ENCODE results near the gene CENPK.
"Not testable (repeated sequence)": the region's sequence is repeated elsewhere in the genome, so short reads cannot be mapped to it uniquely, and the experiment has no call there.

Gene CENPK, protein sequence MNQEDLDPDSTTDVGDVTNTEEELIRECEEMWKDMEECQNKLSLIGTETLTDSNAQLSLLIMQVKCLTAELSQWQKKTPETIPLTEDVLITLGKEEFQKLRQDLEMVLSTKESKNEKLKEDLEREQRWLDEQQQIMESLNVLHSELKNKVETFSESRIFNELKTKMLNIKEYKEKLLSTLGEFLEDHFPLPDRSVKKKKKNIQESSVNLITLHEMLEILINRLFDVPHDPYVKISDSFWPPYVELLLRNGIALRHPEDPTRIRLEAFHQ
- long read RNA-seq, donor 1, transcript CENPK-202 (11 exons, 1,734 nt) = major isoform, 7 of 11 reads
- long read RNA-seq, donor 1, partial matches to known transcripts = 0 of 11 reads
- long read RNA-seq, donor 1, other reads (novel, unspliced or antisense) = 0 of 11 reads
- long read RNA-seq, donor 2, partial matches to known transcripts = 0 of 3 reads
- long read RNA-seq, donor 2, other reads (novel, unspliced or antisense) = 0 of 3 reads
- long read RNA-seq, donor 3, partial matches to known transcripts = 0 of 4 reads
- long read RNA-seq, donor 3, other reads (novel, unspliced or antisense) = 0 of 4 reads
- long read RNA-seq, donor 4, partial matches to known transcripts = 75 of 89 reads
- long read RNA-seq, donor 4, other reads (novel, unspliced or antisense) = 7 of 89 reads
- long read RNA-seq, donor 5, partial matches to known transcripts = 0 of 11 reads
- long read RNA-seq, donor 5, other reads (novel, unspliced or antisense) = 0 of 11 reads
- long read RNA-seq, donor 6, partial matches to known transcripts = 32 of 46 reads
- long read RNA-seq, donor 6, other reads (novel, unspliced or antisense) = 9 of 46 reads
- long read RNA-seq, donor 7, partial matches to known transcripts = 103 of 111 reads
- long read RNA-seq, donor 7, other reads (novel, unspliced or antisense) = 0 of 111 reads
- long read RNA-seq, donor 8, transcript CENPK-202 (11 exons, 1,734 nt) = major isoform, 7 of 12 reads
- long read RNA-seq, donor 8, partial matches to known transcripts = 0 of 12 reads
- long read RNA-seq, donor 8, other reads (novel, unspliced or antisense) = 0 of 12 reads

DNA sequence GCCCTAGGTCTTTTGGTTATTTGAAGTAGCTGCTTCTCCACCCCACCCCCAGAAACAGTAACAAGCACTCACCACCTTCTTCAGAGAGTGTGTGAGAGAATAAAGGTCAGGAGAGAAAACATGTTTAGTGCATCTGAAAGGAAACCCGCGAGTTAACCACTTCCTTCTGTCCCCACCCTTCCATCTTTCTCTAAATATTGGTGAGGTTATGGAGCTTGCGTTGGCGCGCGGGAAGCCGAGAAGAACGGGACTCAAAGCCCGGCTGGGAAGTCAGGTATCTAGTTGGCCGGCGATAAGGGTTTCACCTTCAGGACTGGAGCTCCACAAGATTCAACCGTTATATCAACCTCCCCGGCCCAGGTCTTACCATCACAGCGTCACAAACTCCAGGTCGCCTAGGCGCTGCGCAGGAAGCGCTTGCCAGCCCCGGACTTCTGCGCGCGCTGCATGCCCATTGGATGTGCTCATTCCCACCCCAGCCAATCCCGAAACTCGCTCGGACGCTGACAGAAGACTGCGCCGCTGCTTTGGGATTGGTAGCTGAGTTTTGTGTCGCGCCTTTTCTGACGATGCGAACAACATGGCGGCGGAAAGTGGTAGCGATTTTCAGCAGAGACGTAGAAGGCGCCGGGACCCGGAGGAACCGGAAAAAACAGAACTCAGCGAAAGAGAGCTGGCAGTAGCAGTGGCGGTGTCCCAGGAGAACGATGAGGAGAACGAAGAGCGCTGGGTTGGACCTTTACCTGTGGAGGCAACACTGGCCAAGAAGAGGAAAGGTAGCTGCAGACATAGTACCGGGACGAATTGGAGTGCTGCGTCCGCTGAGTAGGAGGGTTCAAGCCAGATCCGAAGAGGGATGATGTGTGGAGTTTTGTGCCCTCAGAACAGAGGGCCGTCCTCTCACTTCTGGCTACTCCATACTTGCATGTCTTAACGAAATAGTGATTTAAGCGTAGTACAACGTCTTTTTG is at the start of gene CENPK, which contains the start of gene PPWD1:
Gene CENPK (minus strand): TSS at position 438 of the 971 bp plus-strand sequence. CDS start 8,261 bp downstream, outside the sequence.
Gene PPWD1 (plus strand): TSS at position 566 of the 971 bp plus-strand sequence. CDS start 15 bp downstream, at position 581.
- DNase-seq = peak; percentile 88

DNA sequence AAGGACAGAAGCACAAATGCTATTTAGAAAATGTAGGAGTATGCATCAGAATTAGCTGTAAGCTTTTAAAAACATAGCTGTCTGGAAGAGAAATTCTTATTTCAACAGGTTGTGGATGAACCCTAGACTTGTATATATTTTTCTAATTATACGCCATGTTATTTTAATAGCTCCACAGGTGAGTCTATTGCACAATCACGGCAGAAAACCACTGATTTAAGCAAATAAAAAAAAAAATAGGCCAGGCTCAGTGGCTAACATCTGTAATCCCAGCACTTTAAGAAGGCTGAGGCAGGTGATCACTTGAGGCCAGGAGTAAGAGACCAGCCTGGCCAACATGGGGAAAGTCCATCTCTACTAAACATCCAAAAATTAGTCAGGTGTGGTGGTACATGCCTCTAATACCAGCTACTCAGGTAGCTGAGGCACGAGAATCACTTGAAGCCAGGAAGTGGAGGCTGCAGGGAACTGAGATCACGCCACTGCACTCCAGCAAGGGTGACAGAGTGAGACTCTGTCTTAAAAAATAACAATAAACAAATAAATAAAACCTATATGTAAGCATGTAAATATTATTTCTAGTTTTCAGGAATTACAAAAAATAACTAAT is 49.4 kb upstream of the CENPK start:
- no peak for DNase-seq

DNA sequence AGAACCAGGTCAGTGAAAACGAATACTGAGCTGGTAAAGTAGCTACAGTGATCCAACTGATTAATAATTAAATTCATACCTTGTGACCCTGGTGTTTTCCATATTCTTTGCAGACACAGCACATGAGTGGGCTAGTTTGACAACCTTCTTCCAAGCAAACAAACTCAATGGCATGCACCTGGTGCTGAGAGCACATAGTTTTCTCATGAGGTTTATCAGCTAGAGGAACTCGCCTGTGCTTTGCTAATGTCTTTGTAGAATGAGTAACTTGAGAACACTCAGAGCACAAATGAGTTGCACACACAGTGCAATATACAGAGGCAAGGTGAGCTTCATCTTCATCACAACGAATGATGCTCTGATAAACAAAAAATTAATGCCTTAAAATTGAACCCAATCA is 48.6 kb upstream of the CENPK start:
- no peak for DNase-seq

DNA sequence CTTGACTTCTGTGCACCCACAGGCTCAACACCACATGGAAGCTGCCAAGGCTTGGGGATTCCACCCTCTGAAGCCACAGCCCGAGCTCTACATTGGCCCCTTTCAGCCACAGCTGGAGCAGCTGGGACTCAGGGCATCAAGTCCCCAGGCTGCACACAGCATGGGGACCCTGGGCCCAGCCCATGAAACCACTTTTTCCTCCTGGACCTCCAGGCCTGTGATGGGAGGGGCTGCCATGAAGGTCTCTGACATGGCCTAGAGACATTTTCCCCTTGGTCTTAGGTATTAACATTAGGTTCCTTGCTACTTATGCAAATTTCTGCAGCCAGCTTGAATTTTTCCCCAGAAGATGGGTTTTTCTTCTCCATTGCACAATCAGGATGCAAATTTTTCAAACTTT is 38.8 kb upstream of the CENPK start:
- DNase-seq = not testable (repeated sequence)

DNA sequence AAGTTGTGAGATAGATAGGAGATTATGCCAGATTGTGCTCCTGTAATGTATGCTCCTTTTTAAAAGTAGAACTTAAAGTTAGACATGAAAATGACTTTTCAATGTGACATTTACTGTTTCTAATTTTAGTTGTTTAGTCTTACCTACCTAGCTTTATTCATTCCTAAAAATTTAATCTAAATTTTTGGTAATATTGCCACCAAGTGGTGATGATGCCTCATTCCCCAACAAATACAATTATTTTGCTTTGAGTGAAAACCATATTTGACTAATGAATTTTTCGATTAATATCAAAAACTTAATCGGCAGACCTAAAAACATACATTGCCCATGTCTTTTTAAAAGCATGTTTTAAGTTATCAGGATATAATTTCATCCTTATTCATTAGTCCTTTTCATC is 25.7 kb upstream of the CENPK start:
- DNase-seq = no peak

DNA sequence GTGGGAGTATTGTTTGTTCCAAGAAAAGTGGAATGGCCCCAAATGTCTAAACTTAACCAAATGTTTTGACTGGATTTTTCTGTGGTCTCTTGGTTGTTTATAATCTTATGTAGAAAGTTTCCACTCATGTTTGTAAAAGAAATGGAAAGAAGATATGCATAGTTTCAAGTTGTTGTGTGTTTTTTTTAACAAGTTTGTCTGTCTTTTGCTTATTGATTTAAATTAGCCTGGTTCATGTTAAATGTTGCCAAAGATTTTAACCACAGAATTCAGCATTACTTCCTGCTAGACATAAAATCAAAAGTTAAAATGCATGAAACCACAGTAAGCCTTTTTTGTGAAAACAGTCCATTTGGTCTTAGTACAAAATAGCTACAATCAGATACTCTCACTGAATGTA is 14.2 kb upstream of the CENPK start:
- no peak for DNase-seq

DNA sequence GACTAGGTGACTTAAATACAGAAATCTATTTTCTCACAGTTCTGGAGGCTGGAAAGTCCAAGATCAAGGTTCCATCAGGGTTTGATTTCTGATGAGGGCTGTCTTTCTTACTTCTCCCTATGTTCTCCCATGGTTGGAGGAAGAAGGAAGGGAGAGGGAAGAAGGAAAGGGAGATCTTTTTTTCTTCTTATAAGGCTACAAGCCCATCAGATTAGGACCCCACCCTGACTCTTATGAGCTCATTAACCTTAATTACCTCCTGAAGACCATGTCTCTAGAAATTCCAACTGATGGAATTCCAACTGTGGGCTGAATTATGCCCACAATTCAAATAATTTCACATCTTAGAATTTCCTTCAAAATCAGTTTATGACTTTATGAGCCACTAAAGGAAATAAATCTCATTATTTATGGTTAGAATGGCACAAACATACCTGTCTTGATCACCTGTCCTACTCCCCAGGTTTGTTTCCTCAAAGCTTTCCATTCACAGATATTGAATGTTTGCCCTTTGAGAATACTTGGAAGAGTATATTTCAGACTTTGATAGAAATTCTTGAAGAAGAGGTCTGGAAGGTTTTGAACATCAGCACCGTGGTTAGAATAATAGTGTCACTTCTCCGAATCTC is 7.7 kb upstream of the CENPK start:
- DNase-seq = no peak

DNA sequence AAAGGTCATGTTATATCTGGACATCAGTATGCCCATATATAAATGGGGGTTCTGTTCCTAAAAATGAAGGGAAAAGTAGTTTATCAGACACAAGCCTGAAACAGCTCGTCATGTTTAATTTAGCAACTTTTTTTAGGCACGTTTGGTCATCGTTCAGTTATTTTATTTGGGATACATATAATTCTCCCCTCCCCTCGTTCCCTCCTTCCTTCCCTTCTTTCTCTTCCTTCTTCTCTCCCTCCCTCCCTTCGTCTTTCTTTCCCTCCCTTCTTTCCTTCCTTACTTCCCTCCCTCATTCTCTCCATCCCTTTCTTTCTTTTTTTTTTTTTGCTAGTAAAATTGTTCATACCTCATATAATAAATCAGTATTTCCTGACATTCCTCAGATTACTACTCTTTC is 3.5 kb upstream of the CENPK start:
- DNase-seq = no peak

DNA sequence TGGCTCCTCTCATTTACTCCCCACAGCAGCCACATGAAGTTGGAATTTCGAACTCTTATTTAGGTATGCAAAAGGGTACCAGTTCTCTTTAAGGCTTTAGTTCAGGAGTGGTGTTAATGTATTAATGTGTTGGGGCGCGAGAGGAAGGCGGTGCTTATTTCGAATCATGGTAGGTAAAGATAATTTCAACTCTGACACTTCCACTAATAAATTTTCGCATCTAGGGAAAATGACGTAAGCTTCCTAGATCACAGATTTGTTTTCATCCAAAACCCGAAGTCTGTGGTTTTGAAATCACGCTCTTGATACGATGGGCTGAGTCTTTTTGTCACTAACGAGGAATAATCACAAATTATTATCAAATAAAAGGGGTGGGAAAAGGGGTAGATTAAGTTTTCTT is 809 bp upstream of the CENPK start:
- peak; percentile 2 for DNase-seq

DNA sequence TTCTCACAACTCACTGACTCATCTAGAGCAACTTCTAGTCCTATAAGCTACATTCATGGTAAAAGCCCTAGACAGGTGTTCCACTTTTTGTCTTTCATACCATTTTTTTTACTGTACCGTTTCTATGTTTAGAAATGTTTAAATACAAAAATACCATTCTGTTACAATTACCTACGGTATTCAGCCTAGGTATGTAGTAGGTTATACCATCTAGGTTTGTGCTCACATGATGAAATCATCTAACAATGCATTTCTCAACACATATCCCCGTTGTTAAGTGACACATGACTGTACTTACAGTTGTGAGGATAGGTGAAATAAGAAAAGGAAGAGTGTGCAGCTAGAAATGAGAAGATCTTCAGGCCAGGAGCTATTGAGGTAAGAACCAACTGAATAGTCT is 6.2 kb downstream of the CENPK start:
- no peak for DNase-seq

DNA sequence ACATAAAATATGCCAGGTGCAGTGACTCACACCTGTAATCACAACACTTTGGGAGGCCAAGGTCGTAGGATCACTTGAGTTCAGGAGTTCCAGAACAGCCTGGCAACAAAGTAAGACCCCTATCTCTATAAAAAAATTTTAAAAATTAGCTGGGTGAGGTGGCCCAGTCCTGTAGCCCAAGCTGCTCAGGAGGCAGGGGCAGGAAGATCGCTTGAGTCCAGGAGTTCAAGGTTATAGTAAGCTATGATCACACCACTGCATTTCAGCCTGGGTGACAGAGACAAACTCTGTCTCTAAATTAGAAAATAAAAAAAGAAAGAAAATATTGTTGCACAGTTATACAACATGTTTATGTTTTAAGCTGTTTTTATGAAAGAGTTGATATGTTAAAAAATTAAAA is 6.8 kb downstream of the CENPK start:
- DNase-seq = no peak

DNA sequence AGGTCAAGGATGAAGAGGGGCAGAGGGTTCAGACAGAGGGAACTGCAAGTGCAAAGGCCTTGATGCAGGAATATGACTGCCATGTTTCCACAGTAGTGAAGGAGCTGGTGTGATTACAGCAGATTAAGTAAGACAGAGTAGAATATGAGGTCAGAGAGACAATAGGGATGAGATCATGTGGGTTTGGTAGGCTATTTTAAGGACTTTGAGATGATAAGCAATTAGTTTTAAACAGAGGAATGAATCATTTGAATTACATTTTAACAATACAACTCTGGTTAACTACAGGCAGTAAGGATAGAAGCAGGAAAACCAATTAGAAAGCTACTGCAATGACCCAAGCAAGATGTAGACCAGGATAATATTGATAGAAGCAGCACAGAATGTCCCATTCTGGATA is 7.7 kb downstream of the CENPK start:
- DNase-seq = no peak

DNA sequence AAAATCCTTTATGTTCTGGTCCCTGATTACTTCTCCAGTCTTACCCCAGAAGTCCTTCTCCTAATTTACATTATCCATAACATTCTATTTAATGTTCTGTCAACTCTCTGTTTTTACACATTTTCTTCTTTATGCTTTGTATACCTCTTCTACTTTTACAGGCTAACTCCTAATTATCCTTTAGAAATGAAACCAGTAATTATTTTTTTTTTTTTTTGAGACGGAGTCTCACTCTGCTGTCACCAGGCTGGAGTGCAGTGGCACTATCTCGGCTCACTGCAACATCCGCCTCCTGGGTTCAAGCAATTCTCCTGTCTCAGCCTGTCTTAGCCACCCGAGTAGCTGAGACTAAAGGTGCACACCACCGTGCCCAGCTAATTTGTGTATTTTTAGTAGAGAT is 9.0 kb downstream of the CENPK start:
- no peak for DNase-seq

DNA sequence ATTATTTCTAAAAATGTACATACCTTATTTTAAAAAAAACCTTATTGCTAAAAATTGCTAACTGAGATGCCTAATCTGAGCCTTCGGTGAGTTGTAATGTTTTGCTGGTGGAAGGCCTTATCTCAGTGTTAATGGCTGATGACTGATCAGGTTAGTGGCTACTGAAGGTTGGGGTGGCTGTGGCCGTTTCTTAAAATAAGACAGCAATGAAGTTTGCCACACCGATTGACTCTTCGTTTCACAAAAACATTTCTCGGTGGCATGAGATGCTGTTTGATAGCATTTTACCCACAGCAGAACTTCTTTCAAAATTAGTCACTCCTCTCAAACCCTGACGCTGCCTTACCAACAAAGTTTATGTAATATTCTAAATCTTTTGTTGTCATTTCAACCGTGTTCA is 14.7 kb downstream of the CENPK start:
- DNase-seq = no peak

DNA sequence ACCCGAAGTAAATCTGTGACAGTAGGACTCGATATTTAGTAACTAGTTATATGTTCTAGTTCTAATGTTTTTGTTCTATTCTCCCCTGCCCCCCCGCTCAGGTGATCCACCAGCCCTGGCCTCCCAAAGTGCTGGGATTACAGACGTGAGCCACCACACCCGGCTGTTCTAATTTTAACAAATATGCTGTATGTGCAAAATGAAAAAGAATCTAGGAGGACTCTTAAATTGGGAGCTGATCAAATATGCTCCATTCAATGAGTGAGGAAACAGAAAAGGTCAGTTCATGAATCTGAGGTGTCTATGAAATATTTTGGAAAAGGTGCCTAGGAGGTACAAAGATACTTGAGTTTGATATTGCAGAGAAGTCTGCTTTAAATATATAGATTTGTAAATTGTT is 16.8 kb downstream of the CENPK start:
- no peak for DNase-seq

DNA sequence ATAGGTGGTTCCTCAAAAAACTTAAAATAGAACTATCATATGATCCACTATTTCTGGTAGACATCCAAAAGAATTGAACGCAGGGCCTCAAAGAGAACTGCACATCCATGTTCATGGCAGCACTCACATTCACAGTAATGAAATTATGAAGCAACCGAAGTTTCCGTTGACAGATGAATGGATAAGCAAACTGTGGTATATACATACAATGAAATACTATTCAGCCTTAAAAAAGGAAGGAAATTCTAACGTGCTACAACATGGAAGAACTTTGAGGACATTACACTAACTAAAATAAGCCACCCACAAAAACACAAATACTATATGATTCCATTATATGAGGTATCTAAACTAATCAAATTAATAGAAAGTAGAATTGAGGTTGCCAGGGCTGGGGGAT is 18.5 kb downstream of the CENPK start:
- no peak for DNase-seq

DNA sequence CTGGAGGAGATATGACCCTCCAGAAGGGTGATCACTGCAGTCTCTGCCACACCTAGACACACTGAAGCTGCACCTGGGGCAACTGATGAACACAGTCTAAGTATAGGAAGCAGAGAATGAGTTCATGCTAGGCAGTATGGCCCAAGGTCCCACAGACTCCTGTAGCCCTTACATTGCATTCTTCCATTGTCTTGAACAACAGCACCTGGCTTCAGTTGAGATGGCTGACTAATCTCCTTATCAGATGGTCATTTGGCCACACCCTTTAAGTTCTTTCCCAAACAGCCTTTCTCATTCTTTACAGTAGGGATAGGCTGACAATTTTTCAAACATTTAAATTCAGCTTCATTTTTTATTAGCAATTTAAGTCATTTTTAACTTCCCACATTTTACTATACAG is 23.1 kb downstream of the CENPK start:
- DNase-seq = no peak

DNA sequence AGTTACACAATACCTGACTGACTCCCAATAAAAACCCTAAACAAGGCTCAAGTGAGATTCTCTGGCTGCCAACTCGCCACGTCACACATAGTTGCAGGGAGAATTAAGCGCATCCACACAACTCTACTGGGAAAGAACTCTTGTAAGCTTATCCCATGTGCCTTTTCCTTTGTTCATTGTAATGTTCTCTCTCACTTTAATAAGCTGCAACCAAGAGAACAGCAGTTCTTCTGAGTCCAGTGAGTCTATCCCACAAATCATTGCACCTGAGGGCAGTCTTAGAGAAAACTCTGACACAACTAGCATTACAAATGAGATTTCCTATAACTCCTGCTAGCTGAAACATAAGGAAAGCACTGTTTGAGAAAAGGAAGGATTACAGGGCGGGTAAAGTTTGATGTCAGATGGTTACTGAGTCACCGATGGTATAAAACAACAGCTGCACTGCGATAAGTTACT is 27.4 kb downstream of the CENPK start:
- no peak for DNase-seq

DNA sequence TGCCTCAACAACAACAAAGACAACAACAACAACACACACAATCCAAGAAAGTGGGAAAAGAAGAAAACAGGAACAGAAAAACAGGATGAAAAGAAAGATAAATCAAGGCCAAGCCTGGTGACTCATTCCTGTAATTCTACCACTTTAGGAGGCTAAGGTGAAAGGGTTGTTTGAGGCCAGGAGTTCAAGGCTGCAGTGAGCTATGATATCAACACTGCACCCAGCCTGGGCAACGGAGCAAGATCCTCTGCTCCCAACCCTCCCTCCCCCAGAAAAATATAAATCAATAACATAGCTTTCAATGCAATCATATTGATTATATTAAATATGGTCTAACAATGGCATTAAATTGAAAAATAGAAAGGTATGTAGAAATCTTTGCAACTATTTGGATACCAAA is 32.1 kb downstream of the CENPK start:
- no peak for DNase-seq

DNA sequence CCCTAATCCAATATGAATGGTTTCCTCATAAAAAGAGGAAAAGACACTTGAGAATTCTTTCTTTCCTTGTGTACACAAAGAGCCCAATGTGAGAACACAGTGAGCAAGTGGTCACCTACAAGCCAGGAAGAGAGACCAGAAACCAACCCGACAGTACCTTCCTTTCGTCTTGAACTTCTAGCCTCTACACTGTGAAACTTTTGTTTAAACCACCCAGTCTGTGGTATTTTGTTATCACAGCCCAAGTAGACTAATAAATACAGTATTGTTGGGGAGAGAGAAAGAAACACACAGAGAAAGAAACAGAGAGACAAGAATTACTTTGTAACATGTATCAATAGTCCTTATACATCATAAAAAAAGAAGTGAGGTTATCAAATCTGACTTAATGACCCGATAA is 37.2 kb downstream of the CENPK start:
- DNase-seq = no peak
